HG02870 (cell line): Measurements from ENCODE around the gene SERP2.

Experiments
- ATAC-seq: cut with Tn5 transposase; IDR thresholded peaks from one replicate; pipeline ENCODE4 v1.9.1; 2021; ENCODE audit warnings: mild to moderate bottlenecking, moderate library complexity; ENCODE audit not compliant: unreplicated experiment

Gene SERP2

DNA sequence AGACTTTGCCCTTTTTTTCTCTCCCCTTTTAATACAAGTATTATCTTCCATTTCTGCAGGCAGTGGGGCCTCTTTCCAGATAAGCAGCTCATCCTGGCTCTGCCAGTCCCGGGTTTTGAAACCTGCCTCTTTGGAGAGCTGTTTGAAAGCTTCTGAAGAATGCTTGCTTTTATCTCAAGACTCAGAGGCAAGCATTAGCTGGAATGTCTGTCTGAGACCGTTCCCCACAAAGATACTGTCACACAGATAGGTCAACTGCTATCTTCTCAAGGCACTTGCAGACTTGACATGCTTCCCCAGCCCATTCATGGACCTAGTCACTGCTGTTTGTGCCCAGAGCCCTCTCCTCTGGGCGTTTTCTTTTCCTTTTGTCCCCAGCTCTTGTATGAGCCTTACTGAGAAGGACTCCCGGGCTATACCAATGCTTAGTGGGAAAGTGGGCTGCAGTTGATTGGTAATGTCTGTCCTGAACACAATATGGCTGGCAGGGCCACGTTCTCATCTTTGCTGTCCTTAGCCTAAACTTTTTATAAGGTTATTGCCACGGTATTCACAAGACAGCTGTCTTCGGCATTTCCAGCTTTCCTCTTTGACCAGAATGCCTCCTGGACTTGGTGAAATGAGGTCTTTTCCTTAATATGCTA lies 13.4 kb downstream of the SERP2 start:
- no peak for ATAC-seq

- ATAC-seq = no peak
Measured at GRCh38 chr13:44388427-44389059, 14.9 kb downstream of the SERP2 start.

- ATAC-seq = no peak
Measured at GRCh38 chr13:44389060-44389666, 15.5 kb downstream of the SERP2 start.

DNA sequence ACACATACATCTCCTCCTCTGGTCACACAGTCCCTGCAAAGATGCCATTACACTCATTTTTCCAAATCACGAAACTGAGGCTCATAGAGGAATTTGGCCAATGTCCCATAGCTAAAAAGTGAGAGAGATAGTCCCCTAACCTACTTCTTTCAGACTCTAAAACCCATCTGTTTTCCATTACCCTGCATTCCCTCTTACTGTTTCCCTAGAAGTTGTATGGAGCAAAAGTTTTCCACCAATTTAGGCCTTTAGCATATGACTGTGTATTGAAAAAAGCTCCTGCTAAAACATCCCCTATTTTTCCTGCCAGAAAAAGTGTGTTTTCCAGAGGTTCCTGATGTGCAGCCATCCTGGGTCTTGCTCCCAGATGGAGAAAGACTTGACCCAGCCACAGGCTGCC lies 16.3 kb downstream of the SERP2 start:
- no peak for ATAC-seq

DNA sequence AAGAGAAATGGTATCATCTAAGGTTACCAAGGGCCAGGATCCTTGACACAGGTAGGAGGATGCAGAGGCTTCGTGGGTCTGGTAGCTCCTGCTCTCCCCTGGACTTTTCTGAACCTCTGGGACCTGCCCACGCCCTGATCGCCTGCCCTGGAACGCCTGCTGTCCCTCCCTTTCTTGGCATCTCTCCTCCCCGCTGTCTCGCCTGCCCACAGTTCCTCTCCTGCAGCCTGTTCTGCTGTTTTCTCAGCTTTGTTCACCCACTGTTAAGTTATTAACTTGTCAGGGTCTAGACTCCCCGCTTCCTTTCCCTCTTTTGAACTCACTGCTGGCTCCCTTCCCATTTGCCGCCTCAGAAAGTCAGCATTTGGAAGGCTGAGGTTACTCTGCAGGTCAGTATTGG lies 19.8 kb downstream of the SERP2 start:
- no peak for ATAC-seq

GRCh38 chr13:44394658-44395057 lies 21.0 kb downstream of the SERP2 start:
- ATAC-seq = no peak

GRCh38 chr13:44395976-44396694 lies 22.5 kb downstream of the SERP2 start:
- no peak for ATAC-seq

DNA sequence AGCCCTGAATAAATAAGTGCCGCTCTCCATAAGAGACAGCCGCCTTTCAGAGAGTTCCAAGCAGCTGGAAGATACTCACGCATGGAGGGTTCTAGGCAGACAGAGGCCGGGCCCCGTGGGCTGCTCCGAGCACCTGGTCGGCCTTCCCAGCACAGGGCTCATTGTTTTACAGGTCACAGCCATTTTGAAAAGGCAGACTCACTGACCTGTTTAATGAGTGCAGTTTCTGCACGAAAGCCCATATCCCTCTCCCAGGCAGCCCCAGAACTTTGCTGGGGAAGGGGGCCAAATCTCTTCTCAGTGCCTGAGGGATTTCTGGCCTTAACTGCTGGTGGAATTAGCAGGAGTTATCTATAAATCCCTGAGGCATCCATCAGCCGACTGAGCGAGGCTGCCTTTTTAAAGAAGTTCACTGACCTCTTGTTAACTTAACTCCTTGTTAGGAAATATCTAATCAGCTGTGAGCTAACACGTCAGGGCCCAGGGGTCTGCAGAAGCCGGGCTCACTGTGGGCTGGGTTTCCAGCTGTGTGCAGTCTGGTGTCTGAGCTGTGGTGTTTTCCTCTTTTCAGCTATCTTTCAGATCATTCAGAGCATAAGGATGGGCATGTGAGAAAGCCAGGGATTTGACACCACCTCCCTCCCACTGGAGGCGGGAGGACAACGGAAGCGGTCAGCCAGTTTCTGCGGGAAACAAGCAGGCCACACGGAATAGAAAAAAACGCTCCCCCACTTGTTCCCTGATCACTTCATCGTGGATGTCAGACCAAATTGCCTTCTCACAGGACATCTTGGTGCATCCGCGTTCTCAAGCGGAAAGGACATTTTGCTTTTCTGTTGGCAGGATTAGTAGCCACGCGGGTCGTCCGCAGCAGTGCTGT lies 23.3 kb downstream of the SERP2 start:
- ATAC-seq = no peak

DNA sequence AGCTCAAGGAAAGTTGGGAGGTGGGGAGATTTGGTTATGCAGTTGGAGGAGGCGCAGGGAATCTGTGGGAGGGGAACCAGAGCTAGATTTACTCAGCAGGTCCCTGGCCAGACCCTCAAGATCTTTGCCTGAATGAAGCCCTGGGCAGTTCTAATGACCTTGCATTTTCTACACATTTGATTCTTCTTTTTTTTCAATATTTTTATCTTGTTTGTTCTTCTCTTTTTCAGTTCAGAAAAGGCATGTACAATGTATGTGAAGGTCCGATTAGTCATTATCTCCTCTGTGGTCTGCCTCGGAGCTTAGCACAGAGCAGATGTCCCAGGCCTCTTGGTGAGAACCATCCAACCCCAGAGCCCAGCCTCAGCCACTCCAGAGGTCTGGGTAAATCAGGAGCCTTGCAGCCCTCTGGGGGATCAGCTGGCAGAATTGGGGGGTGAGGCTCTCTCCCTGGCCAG lies 24.2 kb downstream of the SERP2 start:
- no peak for ATAC-seq

DNA sequence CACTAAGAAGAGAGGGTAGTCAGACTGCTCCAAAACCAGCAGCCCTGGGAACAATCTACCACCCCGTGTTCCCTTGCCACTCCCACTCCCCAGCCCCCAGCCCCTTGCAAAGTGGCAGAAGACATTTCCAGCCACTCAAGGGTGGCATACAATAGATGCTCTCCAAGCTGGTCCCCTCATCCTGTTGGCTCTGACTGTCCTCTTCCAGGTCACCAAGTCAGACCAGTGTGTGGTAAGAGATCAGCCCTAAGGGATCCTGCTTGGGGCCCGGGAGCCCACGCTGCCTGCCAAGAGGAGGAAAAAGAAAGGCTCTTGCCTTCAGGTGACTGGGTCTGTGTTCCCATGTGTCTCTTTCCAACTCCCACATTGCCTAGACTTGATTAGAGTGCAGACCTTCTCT lies 25.0 kb downstream of the SERP2 start:
- ATAC-seq = no peak

DNA sequence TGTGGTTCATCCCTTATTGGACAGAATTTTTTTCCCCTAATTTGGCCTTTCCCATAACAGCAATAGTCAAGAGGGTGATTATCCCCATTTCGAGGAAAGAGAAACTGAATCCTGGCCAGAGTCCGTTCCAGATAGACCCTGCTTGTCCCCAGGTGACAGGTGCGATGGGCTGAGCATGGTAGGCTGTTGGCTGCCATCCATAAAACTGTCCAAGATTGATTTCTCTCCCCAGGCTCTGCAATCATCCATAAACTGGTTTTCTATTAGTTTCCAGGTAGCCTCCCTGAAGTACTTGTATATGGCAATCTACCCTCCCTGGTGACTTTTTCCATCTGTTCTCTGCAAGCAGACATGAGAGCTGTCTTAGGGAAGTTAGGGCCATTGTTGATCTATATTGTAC lies 25.4 kb downstream of the SERP2 start:
- ATAC-seq = no peak

DNA sequence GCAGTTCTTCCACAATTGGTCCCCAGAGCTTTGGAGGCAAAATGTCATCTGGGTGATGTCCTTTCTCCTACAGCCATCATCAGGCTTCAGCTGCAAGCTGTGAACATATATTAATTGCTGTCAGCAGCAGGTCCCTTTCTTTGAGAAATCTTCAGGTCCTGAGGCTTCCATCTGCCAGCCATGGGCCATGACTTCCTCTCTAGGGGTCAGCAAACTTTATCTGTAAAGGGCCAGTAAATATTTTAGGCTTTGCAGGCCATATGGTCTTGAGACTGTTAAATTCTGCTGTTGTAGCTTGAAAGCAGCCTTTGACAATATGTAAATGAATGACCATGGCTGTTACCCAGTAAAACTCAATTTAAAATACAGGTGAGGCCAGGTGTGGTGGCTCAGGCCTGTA lies 27.1 kb downstream of the SERP2 start:
- no peak for ATAC-seq

DNA sequence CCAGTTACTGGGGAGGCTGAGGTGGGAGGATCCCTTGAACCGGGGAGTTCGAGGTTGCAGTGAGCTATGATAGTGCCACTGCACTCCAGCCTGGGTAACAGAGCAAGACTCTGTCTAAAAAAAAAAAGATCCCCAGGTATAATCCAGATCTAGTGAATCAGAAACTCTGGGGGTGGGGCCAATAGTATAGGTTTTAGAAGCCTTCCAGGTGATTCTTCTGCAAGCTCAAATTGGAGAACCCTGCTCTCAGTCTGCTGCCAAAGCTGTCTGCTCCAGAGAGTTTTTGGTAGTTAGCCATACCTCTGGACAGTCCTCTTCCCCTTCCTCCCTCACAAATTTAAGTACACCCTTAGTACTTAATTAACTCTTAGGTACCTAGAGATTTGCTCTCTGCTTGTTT lies 28.0 kb downstream of the SERP2 start:
- ATAC-seq = no peak

DNA sequence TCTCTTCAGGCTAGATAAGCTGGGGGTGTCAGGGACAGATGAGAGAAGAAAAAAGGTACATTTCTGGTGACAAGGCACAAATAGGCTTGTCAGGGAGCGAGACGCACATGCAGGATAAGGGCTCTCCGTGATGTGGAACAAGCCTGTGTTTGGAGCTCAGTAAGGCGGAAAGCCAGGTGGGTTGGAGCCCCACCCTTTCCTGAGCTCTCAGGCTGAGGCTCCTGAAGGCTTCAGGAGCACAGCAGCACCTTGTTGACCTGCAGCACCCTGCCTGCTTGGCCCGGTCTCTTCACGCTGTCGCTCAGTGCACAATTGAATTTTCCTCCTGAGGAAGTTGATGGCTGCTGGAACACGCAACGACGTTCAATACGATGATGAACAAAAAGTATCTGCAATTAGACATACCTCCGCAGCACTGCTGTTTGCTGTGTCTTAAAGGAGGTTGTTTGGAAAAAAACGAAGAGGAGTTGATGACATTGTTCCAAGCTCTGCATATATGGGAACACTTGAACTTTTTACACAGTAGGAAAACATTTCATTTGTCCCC lies 29.3 kb downstream of the SERP2 start:
- ATAC-seq = no peak

- no peak for ATAC-seq
Measured at GRCh38 chr13:44403461-44404056, 29.9 kb downstream of the SERP2 start.

DNA sequence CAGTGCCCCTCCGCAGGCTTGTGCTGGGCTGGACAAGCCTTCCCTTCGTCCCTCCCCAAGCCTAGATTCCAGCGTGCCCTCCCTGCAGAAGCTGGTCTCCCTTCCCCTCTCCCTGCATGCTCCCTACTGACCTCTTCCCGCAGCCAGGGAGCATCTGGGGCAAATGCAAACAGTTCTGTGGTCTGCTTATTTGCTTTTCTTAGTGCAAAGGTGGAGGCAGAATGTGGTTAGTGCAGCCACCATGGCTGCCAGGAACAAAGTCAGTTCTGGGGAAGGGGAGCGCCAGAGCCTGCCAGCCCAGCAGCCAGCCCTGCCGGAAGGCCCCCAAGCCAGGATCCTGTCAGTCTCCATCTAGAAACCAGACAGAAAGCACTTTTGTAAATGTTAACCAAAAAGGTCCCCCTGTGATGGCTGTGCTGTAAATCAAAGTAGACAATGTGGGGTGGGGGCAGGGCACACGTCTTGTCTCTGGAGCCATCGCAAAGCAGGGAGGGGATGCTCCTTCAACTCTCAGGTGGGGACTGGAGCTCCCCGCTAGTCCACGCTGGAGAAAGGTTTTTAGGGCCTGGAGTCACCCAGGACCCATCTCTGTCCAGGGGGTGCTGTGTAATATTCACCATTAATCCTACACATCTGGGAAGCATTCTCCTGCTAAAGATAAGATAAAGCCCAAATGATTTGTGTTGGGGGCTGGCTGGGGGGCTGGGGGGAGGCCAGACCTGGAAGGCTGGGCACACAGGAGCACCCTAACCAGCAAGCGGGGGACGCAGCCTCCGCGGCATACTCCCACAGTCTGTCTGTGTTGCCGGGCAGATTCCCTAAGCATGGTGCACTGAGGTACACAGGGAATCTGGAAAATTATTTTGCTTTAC lies 30.9 kb downstream of the SERP2 start:
- ATAC-seq = no peak

DNA sequence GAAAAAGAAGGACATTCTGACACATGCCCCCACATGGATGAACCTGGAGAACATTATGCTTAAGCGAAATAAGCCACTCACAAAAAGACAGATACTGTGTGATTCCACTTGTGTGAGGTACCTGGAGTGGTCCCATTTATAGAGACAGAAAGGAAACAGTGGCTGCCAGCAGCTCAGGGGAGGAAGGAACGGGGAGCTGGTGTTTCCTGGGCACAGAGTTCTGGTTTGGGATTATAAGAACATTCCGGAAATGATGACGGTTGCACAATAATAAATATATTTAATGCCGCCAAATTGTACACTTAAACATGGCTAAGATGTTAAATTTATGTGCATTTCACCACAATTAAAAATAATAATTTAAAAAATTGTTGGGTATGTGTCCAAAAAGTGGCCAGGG lies 33.0 kb downstream of the SERP2 start:
- ATAC-seq = no peak

GRCh38 chr13:44407379-44407778 lies 33.8 kb downstream of the SERP2 start:
- no peak for ATAC-seq

GRCh38 chr13:44407891-44408290 lies 34.3 kb downstream of the SERP2 start:
- ATAC-seq = no peak
